Fibroblast of lung (primary cell): ENCODE data around the gene VTCN1. TPM values are rescaled to one million over a fixed set of nuclear protein-coding genes. Genes with fewer than 3 reads are reported as not detected.

Source experiments
- DNase-seq, 2 donors: peaks; one replicate each; pipeline versions ENCODE4 v3.0.0 to v3.0.0-alpha.2; 2010; ENCODE audit warnings: low read depth in 2 of 2
- H2AFZ ChIP-seq: 2 replicates; pipeline ENCODE4 v1.5.1; 2012; ENCODE audit warnings: low read length, control low read depth, inconsistent platforms
- H3K27ac ChIP-seq: 2 replicates; pipeline ENCODE4 v1.5.1; 2011; ENCODE audit warnings: low read length, control low read depth; ENCODE audit not compliant: insufficient read depth
- H3K27me3 ChIP-seq: 2 replicates; pipeline ENCODE4 v1.5.1; 2011; ENCODE audit warnings: mild to moderate bottlenecking, low read length; ENCODE audit not compliant: control insufficient read depth, insufficient read depth
- H3K36me3 ChIP-seq: 2 replicates; pipeline ENCODE4 v1.5.1; 2011; ENCODE audit warnings: low read length; ENCODE audit not compliant: control insufficient read depth, insufficient read depth
- H3K4me1 ChIP-seq: 2 replicates; pipeline ENCODE4 v1.5.1; 2011; ENCODE audit warnings: low read length; ENCODE audit not compliant: control insufficient read depth, insufficient read depth; ENCODE audit errors: extremely low read depth
- H3K4me2 ChIP-seq: 2 replicates; pipeline ENCODE4 v1.5.1; 2011; ENCODE audit warnings: low read length, control low read depth; ENCODE audit not compliant: insufficient read depth; ENCODE audit errors: extremely low read depth
- H3K4me3 ChIP-seq, 4 experiments: fragments of 200-600 bp in 1 of 4; sonication (generic) in 1 of 4; replicated peaks in 1 of 4; 2 replicates each; pipeline ENCODE4 v1.5.1; 2011 to 2016; ENCODE audit warnings: low read length in 4 of 4, low read depth in 3 of 4, mild to moderate bottlenecking in 3 of 4, control low read depth in 2 of 4, inconsistent platforms in 1 of 4, mixed read lengths in 1 of 4; ENCODE audit not compliant: insufficient read depth in 1 of 4; ENCODE audit errors: control extremely low read depth in 1 of 4
- H3K79me2 ChIP-seq: 2 replicates; pipeline ENCODE4 v1.5.1; 2012; ENCODE audit warnings: mild to moderate bottlenecking, low read length, inconsistent platforms; ENCODE audit not compliant: control insufficient read depth, insufficient read depth
- H3K9ac ChIP-seq: 2 replicates; pipeline ENCODE4 v1.5.1; 2011; ENCODE audit warnings: mild to moderate bottlenecking, low read length, control low read depth; ENCODE audit not compliant: insufficient read depth
- H3K9me3 ChIP-seq: 2 replicates; pipeline ENCODE4 v1.5.1; 2012; ENCODE audit warnings: low read depth, low read length; ENCODE audit not compliant: control insufficient read depth, insufficient read depth
- H4K20me1 ChIP-seq: 2 replicates; pipeline ENCODE4 v1.5.1; 2011; ENCODE audit warnings: low read length; ENCODE audit not compliant: control insufficient read depth, insufficient read depth; ENCODE audit errors: extremely low read depth
- EZH2 ChIP-seq: IDR thresholded peaks from 2 replicates; pipeline ENCODE4 v1.5.1; 2012; ENCODE audit warnings: low read length, control low read depth, mild to moderate bottlenecking; ENCODE audit errors: missing control alignments
- polyA plus RNA-seq, 2 donors: library from polyadenylated mRNA; depleted of rRNA in 1 of 2; stranded (reverse) in 1 of 2; unstranded in 1 of 2; fragments of >200 nt; gene quantifications; 2 replicates each; pipeline ENCODE4 v1.2.1, GENCODE V29; 2011 to 2012; ENCODE audit warnings: missing spikeins in 1 of 2
- total RNA-seq: library from RNA; depleted of rRNA; stranded (reverse); fragments of >200 nt; gene quantifications from 2 replicates; pipeline ENCODE4 v1.2.1, GENCODE V29; 2014
- TF ChIP-seq, protein P1 (sequence below), 2 donors: IDR thresholded peaks in 1 of 2; conservative IDR thresholded peaks in 1 of 2; 1 replicate in 1 of 2; 2 replicates in 1 of 2; pipeline ENCODE4 v1.5.1; 2011 to 2012; ENCODE audit warnings: low read length in 2 of 2, control low read depth in 1 of 2, inconsistent platforms in 1 of 2, low read depth in 1 of 2, mild to moderate bottlenecking in 1 of 2

Gene VTCN1
- total and polyA plus RNA-seq, 2 donors (not counting 1 experiment from before 2014, with no cell fraction given): 0.03 TPM; not detected in 1

DNA sequence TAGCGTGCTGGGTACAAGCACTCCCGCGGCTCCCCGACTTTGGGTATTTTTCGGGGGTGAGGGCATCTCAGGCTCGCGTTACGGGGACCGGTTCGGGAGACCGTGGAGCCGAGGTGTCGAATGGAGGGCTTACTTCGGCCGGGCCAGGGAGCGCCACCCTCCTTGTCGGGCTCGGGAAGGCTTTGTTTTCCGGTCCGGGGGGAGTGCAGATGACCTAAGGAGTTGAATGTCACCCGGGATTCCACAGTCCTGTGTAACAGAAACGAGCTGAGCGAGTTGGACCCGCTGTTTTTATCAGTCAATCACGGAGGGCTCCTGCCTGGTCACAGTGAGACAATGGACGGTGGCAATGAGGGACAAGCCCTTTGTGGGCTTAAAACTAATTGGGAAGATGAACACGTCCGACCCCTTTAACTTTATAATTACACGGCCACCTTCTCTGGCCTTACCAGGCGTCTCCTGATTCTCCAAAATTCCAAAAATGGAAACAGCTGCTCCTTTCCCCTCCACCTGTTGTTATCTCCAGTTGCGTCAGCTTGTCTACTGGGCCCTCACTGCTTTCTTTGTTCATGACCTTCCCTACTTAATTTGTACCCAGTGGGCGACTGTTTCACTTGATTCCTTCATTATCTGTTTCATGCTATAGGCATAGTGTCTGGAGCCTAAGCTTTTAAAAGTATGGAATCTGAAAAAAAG, 88.2 kb downstream of the VTCN1 start:
- H3K79me2 ChIP-seq: no peaks in the 10 kb centered on the region
- H2AFZ ChIP-seq: peak overlapping the region; percentile 88
- H3K9me3 ChIP-seq: no peaks in the 10 kb centered on the region
- no peak for DNase-seq
- H3K27me3 ChIP-seq: peaks cover 7% of the 10 kb centered on the region
- peak overlapping the region; percentile 65 to 83 (median 68) for H3K4me3 ChIP-seq
- no peaks in the 10 kb centered on the region for H3K36me3 ChIP-seq
- H3K27ac ChIP-seq: peak overlapping the region; percentile 91
- peaks cover 6% of the 10 kb centered on the region for H3K4me1 ChIP-seq
- H4K20me1 ChIP-seq: no peaks in the 10 kb centered on the region
- peak overlapping the region; percentile 80 for H3K9ac ChIP-seq
- peak overlapping the region; percentile 73 for H3K4me2 ChIP-seq
- no peak for TF ChIP-seq EZH2
- TF ChIP-seq, protein P1, sequence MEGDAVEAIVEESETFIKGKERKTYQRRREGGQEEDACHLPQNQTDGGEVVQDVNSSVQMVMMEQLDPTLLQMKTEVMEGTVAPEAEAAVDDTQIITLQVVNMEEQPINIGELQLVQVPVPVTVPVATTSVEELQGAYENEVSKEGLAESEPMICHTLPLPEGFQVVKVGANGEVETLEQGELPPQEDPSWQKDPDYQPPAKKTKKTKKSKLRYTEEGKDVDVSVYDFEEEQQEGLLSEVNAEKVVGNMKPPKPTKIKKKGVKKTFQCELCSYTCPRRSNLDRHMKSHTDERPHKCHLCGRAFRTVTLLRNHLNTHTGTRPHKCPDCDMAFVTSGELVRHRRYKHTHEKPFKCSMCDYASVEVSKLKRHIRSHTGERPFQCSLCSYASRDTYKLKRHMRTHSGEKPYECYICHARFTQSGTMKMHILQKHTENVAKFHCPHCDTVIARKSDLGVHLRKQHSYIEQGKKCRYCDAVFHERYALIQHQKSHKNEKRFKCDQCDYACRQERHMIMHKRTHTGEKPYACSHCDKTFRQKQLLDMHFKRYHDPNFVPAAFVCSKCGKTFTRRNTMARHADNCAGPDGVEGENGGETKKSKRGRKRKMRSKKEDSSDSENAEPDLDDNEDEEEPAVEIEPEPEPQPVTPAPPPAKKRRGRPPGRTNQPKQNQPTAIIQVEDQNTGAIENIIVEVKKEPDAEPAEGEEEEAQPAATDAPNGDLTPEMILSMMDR (conservative IDR thresholded peaks at IDR 0.05 in 1 of 2, IDR thresholded peaks at IDR 0.05 in 1 of 2; ENCODE audit: low read depth in 1 of 2, low read length in 2 of 2): no peak

DNA sequence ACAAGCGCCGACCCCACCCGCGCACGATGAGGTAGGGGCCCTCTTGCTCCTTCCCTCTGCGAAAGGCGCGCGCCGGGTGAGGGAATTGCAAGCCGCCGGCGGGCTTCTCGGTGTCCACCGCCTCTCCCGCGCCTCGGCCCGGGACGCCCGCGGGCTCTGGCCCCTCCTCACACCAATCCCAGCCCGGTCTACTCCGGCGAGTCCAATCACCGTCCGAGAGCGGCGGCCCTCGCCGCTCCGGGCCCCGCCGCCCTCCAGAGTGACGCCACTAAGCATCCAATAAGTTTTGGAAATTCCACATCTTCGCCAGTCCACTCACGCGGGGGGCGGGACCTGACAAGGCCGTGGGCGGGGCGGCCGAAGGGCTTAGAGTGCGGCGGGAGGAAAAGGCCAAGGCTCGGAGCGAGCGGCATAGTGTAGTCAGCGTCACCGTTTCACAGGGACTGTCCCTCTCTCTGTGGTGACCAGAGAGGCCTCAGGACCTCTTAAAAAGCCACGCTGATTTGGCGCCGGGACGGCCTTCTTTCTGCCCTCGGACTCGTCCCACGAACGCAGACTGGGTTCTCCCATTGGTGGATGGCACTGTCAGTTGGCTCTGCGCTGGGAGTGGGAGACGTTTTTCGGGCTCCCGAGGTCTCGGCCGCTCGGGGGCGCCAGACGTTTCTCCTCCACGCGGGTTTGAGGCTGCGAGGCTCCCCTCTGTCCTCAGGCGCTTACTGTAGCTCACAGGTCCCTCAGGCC, 89.0 kb downstream of the VTCN1 start, which contains the start of gene TRIM45:
Gene TRIM45, minus strand, starts transcription at position 161 of the 741 bp plus-strand sequence. CDS start 548 bp downstream, outside the sequence.
- Histone ChIP-seq H3K27me3 (peaks cover 7% of the 10 kb centered on the region), H3K4me3 (peak within 1 kb of the TSS; percentile 66 to 83 (median 72)), H3K9ac (peak within 1 kb of the TSS; percentile 80), H4K20me1 (no peaks in the 10 kb centered on the region), H3K9me3 (no peaks in the 10 kb centered on the region), H3K4me2 (peak within 1 kb of the TSS; percentile 90), H3K36me3 (no peaks in the 10 kb centered on the region), H3K27ac (peak within 1 kb of the TSS; percentile 91), H2AFZ (peak within 1 kb of the TSS; percentile 88), H3K4me1 (peaks cover 6% of the 10 kb centered on the region), H3K79me2 (no peaks in the 10 kb centered on the region)
- peak; percentile 97 for DNase-seq
- no peak for TF ChIP-seq EZH2
- TF ChIP-seq, protein P1 (conservative IDR thresholded peaks at IDR 0.05 in 1 of 2, IDR thresholded peaks at IDR 0.05 in 1 of 2; ENCODE audit: low read depth in 1 of 2, low read length in 2 of 2): peak; percentile 72 to 75
